BJ (cell line): ENCODE results near the gene APOL4. TPM values are rescaled to one million over a fixed set of nuclear protein-coding genes. Genes with fewer than 3 reads are reported as not detected.

Experiments
- CTCF ChIA-PET: fragments of 350-600 bp; formaldehyde crosslinking; extraction: SDS; loops from one replicate; lab custom pipeline; 2021; ENCODE audit warnings: antibody characterized with exemption, inconsistent platforms; lab: Yijun Ruan, JAX
- POLR2A ChIA-PET: fragments of 300-600 bp; sonication (Branson Sonifier 250); formaldehyde crosslinking; extraction: SDS; loops from one replicate; lab custom pipeline; 2021; ENCODE audit warnings: antibody characterized with exemption; lab: Charles Lee
- DNase-seq: peaks from one replicate; pipeline ENCODE4 v3.0.0-alpha.2; 2011; ENCODE audit warnings: low read depth
- H3K27me3 ChIP-seq: 2 replicates; pipeline ENCODE4 v1.6.0; 2011; ENCODE audit warnings: low read length; ENCODE audit not compliant: control insufficient read depth, insufficient read depth
- H3K36me3 ChIP-seq: 2 replicates; pipeline ENCODE4 v1.5.1; 2011; ENCODE audit warnings: low read length; ENCODE audit not compliant: control insufficient read depth, insufficient read depth
- H3K4me3 ChIP-seq: 2 replicates; pipeline ENCODE4 v1.5.1; 2011; ENCODE audit warnings: low read depth, mild to moderate bottlenecking, control low read depth, low read length
- polyA plus RNA-seq: library from polyadenylated mRNA; depleted of rRNA; stranded (reverse); fragments of >200 nt; gene quantifications from 2 replicates; pipeline ENCODE4 v1.2.3, GENCODE V29; 2011
- TF ChIP-seq, protein P1 (sequence below): IDR thresholded peaks from 2 replicates; pipeline ENCODE4 v1.5.1; 2011; ENCODE audit warnings: low read depth, mild to moderate bottlenecking, control low read depth, inconsistent platforms, low read length, moderate library complexity; ENCODE audit not compliant: insufficient read depth

APOL4 gene
- polyA plus RNA-seq, 1 experiment = 0.16 TPM

DNA sequence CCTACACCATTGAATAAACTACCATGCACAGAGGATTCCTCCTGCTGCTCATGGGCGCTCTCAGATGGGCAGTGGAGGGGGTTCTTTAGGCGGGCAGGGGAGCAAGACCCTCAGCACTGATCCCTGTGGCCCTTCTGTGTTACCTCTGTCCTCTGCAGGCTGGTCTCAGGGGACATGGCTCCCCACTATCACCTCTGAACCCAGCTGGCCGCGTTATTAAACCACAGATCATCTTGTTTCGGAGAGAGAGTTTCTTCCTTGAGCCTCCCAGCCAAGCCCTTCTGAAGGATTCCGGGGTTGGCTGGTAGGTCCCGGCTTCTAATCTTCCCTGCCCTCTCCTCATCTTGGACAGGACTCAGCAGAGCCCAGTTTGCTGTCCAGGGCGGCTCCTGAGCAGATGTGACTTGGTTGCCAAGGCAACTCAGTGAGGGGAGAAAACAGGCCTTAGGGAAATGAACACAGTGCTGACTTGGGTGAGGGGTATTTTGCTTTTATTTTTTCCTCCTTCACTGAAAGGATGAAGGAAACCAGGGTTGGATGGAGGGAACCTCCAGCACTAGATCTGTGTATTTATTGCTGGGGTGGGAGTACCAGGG, 54.3 kb downstream of the APOL4 start:
- ChIA-PET CTCF (interaction anchor here (9.9 kb wide), 1 partner anchor 33 kb away, joined by 166 read pairs; no protein-coding TSS in a partner anchor), POLR2A (no interaction called here)
- TF ChIP-seq, protein P1, sequence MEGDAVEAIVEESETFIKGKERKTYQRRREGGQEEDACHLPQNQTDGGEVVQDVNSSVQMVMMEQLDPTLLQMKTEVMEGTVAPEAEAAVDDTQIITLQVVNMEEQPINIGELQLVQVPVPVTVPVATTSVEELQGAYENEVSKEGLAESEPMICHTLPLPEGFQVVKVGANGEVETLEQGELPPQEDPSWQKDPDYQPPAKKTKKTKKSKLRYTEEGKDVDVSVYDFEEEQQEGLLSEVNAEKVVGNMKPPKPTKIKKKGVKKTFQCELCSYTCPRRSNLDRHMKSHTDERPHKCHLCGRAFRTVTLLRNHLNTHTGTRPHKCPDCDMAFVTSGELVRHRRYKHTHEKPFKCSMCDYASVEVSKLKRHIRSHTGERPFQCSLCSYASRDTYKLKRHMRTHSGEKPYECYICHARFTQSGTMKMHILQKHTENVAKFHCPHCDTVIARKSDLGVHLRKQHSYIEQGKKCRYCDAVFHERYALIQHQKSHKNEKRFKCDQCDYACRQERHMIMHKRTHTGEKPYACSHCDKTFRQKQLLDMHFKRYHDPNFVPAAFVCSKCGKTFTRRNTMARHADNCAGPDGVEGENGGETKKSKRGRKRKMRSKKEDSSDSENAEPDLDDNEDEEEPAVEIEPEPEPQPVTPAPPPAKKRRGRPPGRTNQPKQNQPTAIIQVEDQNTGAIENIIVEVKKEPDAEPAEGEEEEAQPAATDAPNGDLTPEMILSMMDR = no peak
- DNase-seq = no peak
- H3K27me3 ChIP-seq = peaks cover 3% of the 10 kb centered on the region
- H3K4me3 ChIP-seq = no peak overlapping the region
- no peaks in the 10 kb centered on the region for H3K36me3 ChIP-seq

DNA sequence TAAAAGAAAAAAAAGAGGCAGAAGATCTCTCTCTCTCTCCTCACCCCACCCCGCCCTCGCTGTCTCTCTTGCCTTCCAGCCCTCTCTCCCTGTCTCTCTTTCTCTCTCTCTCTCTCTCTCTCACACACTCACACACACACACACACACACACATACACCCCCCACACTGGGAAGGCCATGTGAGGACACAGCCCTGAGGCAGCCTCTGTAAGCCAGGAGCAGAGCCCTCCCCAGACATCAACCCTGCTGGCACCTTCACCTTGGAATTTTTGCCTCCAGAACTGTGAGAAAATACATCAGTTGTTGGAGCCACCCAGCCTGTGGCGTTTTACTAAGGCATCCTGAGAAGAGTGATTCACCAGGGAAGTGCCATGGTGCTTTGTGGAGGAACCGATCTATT, 55.7 kb downstream of the APOL4 start:
- ChIA-PET CTCF (interaction anchor here (0.6 to 9.9 kb wide), 9 partner anchors 14 to 342 kb away, joined by 3 to 166 read pairs (median 8); partner anchors contain the start of gene APOL3), POLR2A (no interaction called here)
- Histone ChIP-seq H3K27me3 (peaks cover 3% of the 10 kb centered on the region), H3K4me3 (no peak overlapping the region), H3K36me3 (no peaks in the 10 kb centered on the region)
- TF ChIP-seq, protein P1 = no peak
- DNase-seq = no peak

DNA sequence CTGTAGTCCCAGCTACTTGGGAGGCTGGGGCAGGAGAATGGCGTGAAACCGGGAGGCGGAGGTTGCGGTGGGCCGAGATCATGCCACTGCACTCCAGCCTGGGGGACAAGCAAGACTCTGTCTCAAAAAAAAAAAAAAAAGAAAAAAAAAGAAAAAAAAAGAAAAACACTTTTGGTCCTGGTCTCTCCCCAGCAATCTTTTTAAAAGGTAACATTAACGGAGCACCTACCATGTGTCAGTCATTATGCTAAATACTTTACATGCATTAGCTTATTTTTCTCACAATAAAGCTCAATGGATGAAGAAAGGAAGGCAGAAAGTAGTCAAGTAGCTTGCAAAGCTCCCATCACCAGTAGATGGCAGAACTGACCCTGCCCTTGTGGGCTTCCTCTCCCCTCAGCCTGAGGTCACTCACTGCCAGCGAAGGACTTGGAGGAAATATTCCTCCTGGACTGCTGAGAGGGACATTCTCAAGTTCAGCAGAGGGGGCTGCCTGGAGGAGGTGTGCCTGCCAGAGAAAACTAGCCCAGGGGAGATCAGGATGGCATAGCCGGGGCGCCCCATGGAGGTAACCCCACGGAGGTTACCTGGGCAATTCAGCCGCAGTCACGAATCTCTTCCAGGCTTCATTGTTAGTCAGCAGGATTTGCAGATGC, 56.6 kb downstream of the APOL4 start:
- CTCF ChIA-PET = interaction anchor here (0.7 to 9.9 kb wide), 16 partner anchors 8 to 343 kb away, joined by 3 to 166 read pairs (median 4); partner anchors contain the start of gene APOL3
- Histone ChIP-seq H3K4me3 (no peak overlapping the region), H3K36me3 (no peaks in the 10 kb centered on the region), H3K27me3 (peaks cover 3% of the 10 kb centered on the region)
- no peak for DNase-seq
- POLR2A ChIA-PET = interaction anchor here (0.7 kb wide), 1 partner anchor 12 kb away, joined by 8 read pairs; no protein-coding TSS in a partner anchor
- TF ChIP-seq, protein P1 = peak; percentile 86

DNA sequence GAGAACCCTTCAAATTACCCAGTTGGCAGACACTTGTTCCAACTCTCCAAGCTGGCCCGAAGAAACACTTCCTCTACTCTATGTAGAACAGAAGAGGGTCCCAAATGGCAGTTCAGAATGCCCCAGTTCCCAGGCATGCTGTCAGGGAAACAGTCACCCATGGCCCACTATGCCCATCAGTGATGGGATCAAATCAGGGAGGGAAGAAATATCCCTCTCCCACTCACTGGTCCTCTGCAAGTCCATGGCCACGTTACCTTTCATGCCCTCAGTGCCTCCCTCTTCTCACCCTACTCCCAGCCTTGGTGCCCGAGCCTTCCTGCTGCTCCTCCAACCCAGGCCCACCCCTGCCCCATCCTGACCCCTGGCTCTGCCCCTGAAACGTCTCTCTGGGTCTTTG, 57.7 kb downstream of the APOL4 start:
- H3K4me3 ChIP-seq = no peak overlapping the region
- H3K27me3 ChIP-seq = peaks cover 3% of the 10 kb centered on the region
- POLR2A ChIA-PET = no interaction called here
- TF ChIP-seq, protein P1 = no peak
- H3K36me3 ChIP-seq = no peaks in the 10 kb centered on the region
- DNase-seq = no peak
- CTCF ChIA-PET = interaction anchor here (1.0 to 9.9 kb wide), 4 partner anchors 18 to 145 kb away, joined by 3 to 166 read pairs (median 5); no protein-coding TSS in a partner anchor
